ENCODE measurements around the gene MLIP. TPM values are rescaled to one million over a fixed set of nuclear protein-coding genes. Genes with fewer than 3 reads are reported as not detected.

The MLIP gene
- total and polyA plus RNA-seq, 7 experiments from 2014 or later = not detected

DNA sequence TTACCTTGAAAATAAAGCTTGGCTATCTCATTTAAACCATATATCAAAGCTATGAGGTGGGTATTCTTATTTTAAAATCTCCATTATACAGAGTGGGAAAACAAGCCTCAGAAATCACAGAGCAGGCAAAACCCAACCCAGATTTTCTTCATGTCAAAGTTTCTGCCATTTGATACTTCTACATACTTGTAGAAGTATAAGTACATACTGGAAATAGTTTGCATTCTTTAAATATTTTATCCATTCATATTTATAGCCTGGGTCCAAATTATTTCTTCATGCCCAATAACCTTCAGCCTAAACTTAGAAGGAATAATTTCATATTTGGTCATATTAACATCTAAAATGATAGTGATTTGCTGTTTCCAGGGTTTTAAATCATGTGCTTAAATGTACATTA is 61.8 kb downstream of the MLIP start:
- Mint-ChIP-seq H3K27ac (no peak overlapping the region), H3K4me1 (no peaks in the 10 kb centered on the region), H3K36me3 (no peaks in the 10 kb centered on the region), H3K4me3 (no peak overlapping the region), H3K27me3 (no peaks in the 10 kb centered on the region), H3K9me3 (peaks cover 0 to 27% (median 3%) of the 10 kb centered on the region in 11 donors)
- POLR2A ChIA-PET = no interaction called here
- no peak overlapping the region for H3K4me3 ChIP-seq (ENCODE audit: low read length)
- no peak for DNase-seq
- H3K27me3 ChIP-seq (ENCODE audit: control insufficient read depth in 2 of 2, insufficient read depth in 2 of 2, low read length in 2 of 2) = no peaks in the 10 kb centered on the region
- no peak for ATAC-seq
- H3K36me3 ChIP-seq (ENCODE audit: control insufficient read depth in 2 of 3, insufficient read depth in 3 of 3, low read length in 3 of 3) = no peaks in the 10 kb centered on the region
- no peaks in the 10 kb centered on the region for H3K4me1 ChIP-seq (ENCODE audit: control insufficient read depth in 2 of 2, insufficient read depth in 2 of 2, low read length in 2 of 2)
- CTCF ChIA-PET = no interaction called here
- no peak overlapping the region for H3K27ac ChIP-seq (ENCODE audit: low read depth, low read length)
- intact Hi-C loops (cut with micrococcal nuclease) = no loop called here
- no peaks in the 10 kb centered on the region for H3K9me3 ChIP-seq (ENCODE audit: control insufficient read depth in 2 of 3, low read length in 3 of 3)

DNA sequence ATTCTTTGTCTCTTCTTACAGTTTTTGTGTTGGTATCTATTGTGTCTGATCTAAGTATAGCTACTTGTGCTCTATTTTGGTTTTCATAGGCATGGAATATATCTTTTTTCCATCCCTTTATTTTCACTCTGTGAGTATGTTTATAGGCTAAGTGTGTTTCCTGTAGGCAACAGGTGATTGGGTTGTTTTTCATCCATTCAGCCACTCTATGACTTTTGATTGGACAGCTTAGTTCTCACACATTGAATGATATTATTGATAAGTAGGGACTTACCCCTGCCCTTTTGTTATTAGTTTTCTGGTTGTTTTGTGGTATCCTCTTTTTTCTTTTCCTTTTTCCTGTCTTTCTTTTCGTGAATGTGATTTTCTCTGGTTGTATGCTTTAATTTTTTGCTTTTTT is 67.9 kb downstream of the MLIP start:
- Histone ChIP-seq H3K27ac (ENCODE audit: low read depth, low read length) (no peak overlapping the region), H3K4me1 (ENCODE audit: control insufficient read depth in 2 of 2, insufficient read depth in 2 of 2, low read length in 2 of 2) (no peaks in the 10 kb centered on the region), H3K36me3 (ENCODE audit: control insufficient read depth in 2 of 3, insufficient read depth in 3 of 3, low read length in 3 of 3) (no peaks in the 10 kb centered on the region), H3K4me3 (ENCODE audit: low read length) (no peak overlapping the region), H3K9me3 (ENCODE audit: control insufficient read depth in 2 of 3, low read length in 3 of 3) (no peaks in the 10 kb centered on the region), H3K27me3 (ENCODE audit: control insufficient read depth in 2 of 2, insufficient read depth in 2 of 2, low read length in 2 of 2) (no peaks in the 10 kb centered on the region)
- ChIA-PET POLR2A (no interaction called here), CTCF (no interaction called here)
- intact Hi-C loops (cut with micrococcal nuclease) = no loop called here
- no peaks in the 10 kb centered on the region for H3K27me3 Mint-ChIP-seq
- H3K9me3 Mint-ChIP-seq = peaks cover 0 to 36% (median 4%) of the 10 kb centered on the region in 11 donors
- no peak overlapping the region for H3K4me3 Mint-ChIP-seq
- H3K27ac Mint-ChIP-seq = no peak overlapping the region
- no peaks in the 10 kb centered on the region for H3K4me1 Mint-ChIP-seq
- DNase-seq (no peak), ATAC-seq (no peak)
- no peaks in the 10 kb centered on the region for H3K36me3 Mint-ChIP-seq

DNA sequence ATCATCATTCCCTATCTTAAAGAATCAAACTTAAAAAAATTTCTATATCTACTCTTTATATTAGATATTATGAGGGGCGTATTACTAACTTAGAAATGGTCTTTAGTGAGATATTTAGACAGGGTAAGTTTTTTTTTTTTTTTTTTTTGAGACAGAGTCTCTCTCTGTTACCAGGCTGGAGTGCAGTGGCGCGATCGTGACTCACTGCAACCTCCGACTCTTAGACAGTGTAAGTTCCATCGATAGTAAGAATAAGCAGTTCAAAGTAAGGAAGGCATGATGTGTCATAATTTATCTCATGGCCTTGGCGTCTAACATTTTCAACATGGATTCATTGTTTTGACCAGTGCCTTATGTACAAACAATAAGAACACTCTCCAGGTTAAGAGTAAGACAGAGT is 72.4 kb downstream of the MLIP start:
- H3K27ac Mint-ChIP-seq = no peak overlapping the region
- POLR2A ChIA-PET = no interaction called here
- H3K36me3 Mint-ChIP-seq = no peaks in the 10 kb centered on the region
- no peaks in the 10 kb centered on the region for H3K36me3 ChIP-seq (ENCODE audit: control insufficient read depth in 2 of 3, insufficient read depth in 3 of 3, low read length in 3 of 3)
- no peaks in the 10 kb centered on the region for H3K4me1 Mint-ChIP-seq
- ATAC-seq (no peak), DNase-seq (no peak)
- H3K27ac ChIP-seq (ENCODE audit: low read depth, low read length) = no peak overlapping the region
- peaks cover 0 to 21% (median 0%) of the 10 kb centered on the region in 11 donors for H3K9me3 Mint-ChIP-seq
- no peaks in the 10 kb centered on the region for H3K4me1 ChIP-seq (ENCODE audit: control insufficient read depth in 2 of 2, insufficient read depth in 2 of 2, low read length in 2 of 2)
- no peaks in the 10 kb centered on the region for H3K27me3 Mint-ChIP-seq
- no peak overlapping the region for H3K4me3 ChIP-seq (ENCODE audit: low read length)
- H3K4me3 Mint-ChIP-seq = no peak overlapping the region
- intact Hi-C loops (cut with micrococcal nuclease) = no loop called here
- CTCF ChIA-PET = no interaction called here
- peaks cover 0 to 4% (median 0%) of the 10 kb centered on the region in 3 experiments for H3K9me3 ChIP-seq (ENCODE audit: control insufficient read depth in 2 of 3, low read length in 3 of 3)
- no peaks in the 10 kb centered on the region for H3K27me3 ChIP-seq (ENCODE audit: control insufficient read depth in 2 of 2, insufficient read depth in 2 of 2, low read length in 2 of 2)

DNA sequence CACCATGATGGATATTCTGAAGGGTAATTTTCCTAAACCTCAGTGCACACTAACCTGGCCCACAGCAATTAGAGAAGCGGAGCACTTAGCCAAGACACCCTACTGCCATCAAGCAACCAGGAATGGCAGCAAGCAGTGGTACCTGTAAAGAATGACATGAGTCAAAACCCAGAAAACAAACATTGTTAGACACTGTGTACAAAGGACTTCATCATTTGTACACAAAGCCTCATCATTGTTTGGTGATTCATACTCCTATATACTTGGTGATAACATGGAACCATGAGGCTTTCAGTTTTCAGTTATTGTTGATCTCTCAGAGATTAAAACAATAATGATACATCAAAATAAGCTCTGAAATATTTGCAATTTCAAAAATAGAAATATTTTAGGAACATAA is 74.6 kb downstream of the MLIP start:
- ChIA-PET POLR2A (no interaction called here), CTCF (no interaction called here)
- DNase-seq (no peak), ATAC-seq (no peak)
- intact Hi-C loops (cut with micrococcal nuclease) = no loop called here
- H3K36me3 Mint-ChIP-seq = no peaks in the 10 kb centered on the region
- H3K27me3 Mint-ChIP-seq = no peaks in the 10 kb centered on the region
- Histone ChIP-seq H3K36me3 (ENCODE audit: control insufficient read depth in 2 of 3, insufficient read depth in 3 of 3, low read length in 3 of 3) (no peaks in the 10 kb centered on the region), H3K27me3 (ENCODE audit: control insufficient read depth in 2 of 2, insufficient read depth in 2 of 2, low read length in 2 of 2) (no peaks in the 10 kb centered on the region), H3K27ac (ENCODE audit: low read depth, low read length) (no peak overlapping the region), H3K9me3 (ENCODE audit: control insufficient read depth in 2 of 3, low read length in 3 of 3) (peaks cover 0 to 4% (median 0%) of the 10 kb centered on the region in 3 experiments), H3K4me3 (ENCODE audit: low read length) (no peak overlapping the region), H3K4me1 (ENCODE audit: control insufficient read depth in 2 of 2, insufficient read depth in 2 of 2, low read length in 2 of 2) (no peaks in the 10 kb centered on the region)
- H3K27ac Mint-ChIP-seq = no peak overlapping the region
- no peaks in the 10 kb centered on the region for H3K4me1 Mint-ChIP-seq
- H3K4me3 Mint-ChIP-seq = no peak overlapping the region
- H3K9me3 Mint-ChIP-seq = peaks cover 0 to 5% (median 0%) of the 10 kb centered on the region in 11 donors

DNA sequence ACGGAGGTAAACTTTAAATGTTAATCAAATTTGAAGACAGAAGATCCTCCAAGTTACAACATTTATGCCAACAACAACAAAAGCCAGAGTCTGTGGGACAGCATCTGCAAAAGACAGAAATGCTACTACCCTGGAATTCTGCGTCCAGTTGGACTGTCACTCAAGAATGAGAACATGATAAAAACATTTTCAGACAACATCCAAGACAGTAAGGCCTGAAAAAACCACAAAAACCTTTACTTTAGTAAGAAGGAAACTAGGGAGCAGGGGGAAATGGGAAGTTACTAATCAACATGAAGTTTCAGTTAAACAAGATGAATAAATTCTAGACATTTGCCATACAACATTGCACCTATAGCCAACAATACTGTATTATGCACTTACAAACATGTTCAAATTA is 77.6 kb downstream of the MLIP start:
- peaks cover 0 to 4% (median 0%) of the 10 kb centered on the region in 3 experiments for H3K9me3 ChIP-seq (ENCODE audit: control insufficient read depth in 2 of 3, low read length in 3 of 3)
- POLR2A ChIA-PET = no interaction called here
- CTCF ChIA-PET = no interaction called here
- Mint-ChIP-seq H3K27me3 (no peaks in the 10 kb centered on the region), H3K4me1 (no peaks in the 10 kb centered on the region), H3K9me3 (peaks cover 0 to 9% (median 0%) of the 10 kb centered on the region in 11 donors), H3K36me3 (no peaks in the 10 kb centered on the region), H3K27ac (no peak overlapping the region), H3K4me3 (no peak overlapping the region)
- H3K36me3 ChIP-seq (ENCODE audit: control insufficient read depth in 2 of 3, insufficient read depth in 3 of 3, low read length in 3 of 3) = no peaks in the 10 kb centered on the region
- no peak for DNase-seq
- no peak overlapping the region for H3K4me3 ChIP-seq (ENCODE audit: low read length)
- no peak for ATAC-seq
- intact Hi-C loops (cut with micrococcal nuclease) = no loop called here
- no peak overlapping the region for H3K27ac ChIP-seq (ENCODE audit: low read depth, low read length)
- H3K4me1 ChIP-seq (ENCODE audit: control insufficient read depth in 2 of 2, insufficient read depth in 2 of 2, low read length in 2 of 2) = no peaks in the 10 kb centered on the region
- no peaks in the 10 kb centered on the region for H3K27me3 ChIP-seq (ENCODE audit: control insufficient read depth in 2 of 2, insufficient read depth in 2 of 2, low read length in 2 of 2)

DNA sequence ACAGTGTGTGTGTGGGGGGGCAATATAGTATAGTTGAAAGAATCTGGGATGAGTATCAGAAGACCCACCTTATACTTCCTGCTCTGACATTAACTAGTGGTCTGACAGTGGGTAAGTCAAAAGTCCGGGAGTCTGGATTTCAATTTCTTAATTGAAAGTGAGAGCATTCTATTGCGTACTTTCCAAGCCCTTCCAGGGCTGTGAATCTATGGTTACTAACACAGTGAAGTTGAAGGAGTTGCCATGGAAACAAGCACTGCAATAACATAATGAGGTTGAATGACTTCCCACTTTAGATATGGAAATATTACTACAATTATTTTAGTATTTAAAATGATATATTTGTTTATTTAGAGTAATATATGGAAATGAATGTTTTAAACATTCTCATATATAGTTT is 80.2 kb downstream of the MLIP start:
- H3K27me3 ChIP-seq (ENCODE audit: control insufficient read depth in 2 of 2, insufficient read depth in 2 of 2, low read length in 2 of 2) = no peaks in the 10 kb centered on the region
- H3K9me3 ChIP-seq (ENCODE audit: control insufficient read depth in 2 of 3, low read length in 3 of 3) = no peaks in the 10 kb centered on the region
- intact Hi-C loops (cut with micrococcal nuclease) = no loop called here
- no peaks in the 10 kb centered on the region for H3K4me1 ChIP-seq (ENCODE audit: control insufficient read depth in 2 of 2, insufficient read depth in 2 of 2, low read length in 2 of 2)
- H3K27ac Mint-ChIP-seq = no peak overlapping the region
- H3K4me3 Mint-ChIP-seq = no peak overlapping the region
- POLR2A ChIA-PET = no interaction called here
- DNase-seq (no peak), ATAC-seq (peak; percentile 34)
- no peaks in the 10 kb centered on the region for H3K4me1 Mint-ChIP-seq
- CTCF ChIA-PET = no interaction called here
- peaks cover 0 to 15% (median 0%) of the 10 kb centered on the region in 11 donors for H3K9me3 Mint-ChIP-seq
- no peak overlapping the region for H3K4me3 ChIP-seq (ENCODE audit: low read length)
- no peaks in the 10 kb centered on the region for H3K36me3 ChIP-seq (ENCODE audit: control insufficient read depth in 2 of 3, insufficient read depth in 3 of 3, low read length in 3 of 3)
- no peak overlapping the region for H3K27ac ChIP-seq (ENCODE audit: low read depth, low read length)
- no peaks in the 10 kb centered on the region for H3K36me3 Mint-ChIP-seq
- H3K27me3 Mint-ChIP-seq = no peaks in the 10 kb centered on the region

DNA sequence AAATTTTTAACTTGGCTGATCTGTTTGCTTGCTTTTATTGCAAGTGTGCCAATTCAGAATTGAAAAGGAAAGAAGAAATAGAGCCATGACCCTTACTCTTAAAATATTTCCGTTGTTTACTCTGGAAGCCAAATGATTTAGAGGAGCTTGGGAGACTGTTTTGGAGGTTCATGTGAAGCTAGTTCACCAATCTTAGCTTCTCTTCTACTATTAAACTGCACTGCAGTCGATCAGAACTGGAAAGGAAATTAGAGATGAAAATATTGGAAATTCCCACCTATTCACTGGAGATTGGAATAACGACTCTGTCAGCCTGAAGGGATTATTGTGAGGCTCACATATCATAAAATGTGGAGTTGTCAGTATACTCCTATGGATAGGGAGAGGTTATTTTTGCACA is 81.8 kb downstream of the MLIP start:
- no peak overlapping the region for H3K4me3 Mint-ChIP-seq
- no peaks in the 10 kb centered on the region for H3K36me3 ChIP-seq (ENCODE audit: control insufficient read depth in 2 of 3, insufficient read depth in 3 of 3, low read length in 3 of 3)
- no peak for ATAC-seq
- no peak overlapping the region for H3K27ac ChIP-seq (ENCODE audit: low read depth, low read length)
- ChIA-PET CTCF (no interaction called here), POLR2A (no interaction called here)
- no peaks in the 10 kb centered on the region for H3K4me1 Mint-ChIP-seq
- H3K9me3 Mint-ChIP-seq = peaks cover 0 to 17% (median 3%) of the 10 kb centered on the region in 11 donors
- H3K27me3 ChIP-seq (ENCODE audit: control insufficient read depth in 2 of 2, insufficient read depth in 2 of 2, low read length in 2 of 2) = no peaks in the 10 kb centered on the region
- no peak overlapping the region for H3K27ac Mint-ChIP-seq
- DNase-seq = no peak
- no peaks in the 10 kb centered on the region for H3K4me1 ChIP-seq (ENCODE audit: control insufficient read depth in 2 of 2, insufficient read depth in 2 of 2, low read length in 2 of 2)
- H3K4me3 ChIP-seq (ENCODE audit: low read length) = no peak overlapping the region
- intact Hi-C loops (cut with micrococcal nuclease) = no loop called here
- no peaks in the 10 kb centered on the region for H3K36me3 Mint-ChIP-seq
- no peaks in the 10 kb centered on the region for H3K9me3 ChIP-seq (ENCODE audit: control insufficient read depth in 2 of 3, low read length in 3 of 3)
- H3K27me3 Mint-ChIP-seq = no peaks in the 10 kb centered on the region

Measured in naive thymus-derived CD4-positive, alpha-beta T cell (primary cell).